IMR-90 (cell line): ENCODE measurements around the gene IL17C. TPM values are rescaled to one million over a fixed set of nuclear protein-coding genes. Genes with fewer than 3 reads are reported as not detected.
A peak's percentile ranks its signal among the peaks of the same experiment; 100 is the strongest.

Source experiments
- ATAC-seq: fragments of 200-7000 bp; cut with Tn5 transposase; 2 replicates; pipeline ENCODE4 v1.9.1; 2020; ENCODE audit warnings: low read depth, mild to moderate bottlenecking, moderate library complexity
- BruUV-seq: library from RNA; stranded (reverse); fragments of 400-500 nt; replicated peaks from 2 replicates; lab custom pipeline; 2021; lab: Mats Ljungman, UMichigan
- CTCF ChIA-PET: fragments of 300-600 bp; formaldehyde crosslinking; extraction: SDS; loops from one replicate; lab custom pipeline; 2021; ENCODE audit warnings: antibody characterized with exemption; lab: Yijun Ruan, JAX
- POLR2A ChIA-PET: fragments of 300-600 bp; sonication (Branson Sonifier 250); formaldehyde crosslinking; loops from one replicate; lab custom pipeline; 2022; ENCODE audit warnings: antibody characterized with exemption; ENCODE audit not compliant: unreplicated experiment; lab: Charles Lee
- DNase-seq: peaks from one replicate; pipeline ENCODE4 v3.0.0; 2013
- H2AFZ ChIP-seq: replicated peaks from 2 replicates; pipeline ENCODE3; 2013; ENCODE audit warnings: low read length, mild to moderate bottlenecking; ENCODE audit not compliant: poor library complexity
- H2AK5ac ChIP-seq: 2 replicates; pipeline ENCODE4 v1.6.1; 2013; ENCODE audit warnings: low read depth, low read length, inconsistent platforms
- H2AK9ac ChIP-seq: replicated peaks from 2 replicates; pipeline ENCODE3; 2013; ENCODE audit warnings: mild to moderate bottlenecking, low read depth, low read length, moderate library complexity; ENCODE audit not compliant: poor library complexity
- H2BK120ac ChIP-seq: 2 replicates; pipeline ENCODE4 v1.6.1; 2013; ENCODE audit warnings: low read depth, low read length, inconsistent platforms
- H2BK15ac ChIP-seq: 3 replicates; pipeline ENCODE4 v1.6.1; 2013; ENCODE audit warnings: low read depth, low read length, inconsistent platforms
- H2BK20ac ChIP-seq: 2 replicates; pipeline ENCODE4 v1.6.1; 2013; ENCODE audit warnings: low read depth, mild to moderate bottlenecking, inconsistent platforms, low read length, moderate library complexity
- H2BK5ac ChIP-seq: 2 replicates; pipeline ENCODE4 v1.6.1; 2013; ENCODE audit warnings: mild to moderate bottlenecking, low read depth, low read length, inconsistent platforms; ENCODE audit not compliant: poor library complexity, severe bottlenecking
- H3K14ac ChIP-seq: replicated peaks from 2 replicates; pipeline ENCODE4 v1.6.1; 2013; ENCODE audit warnings: low read depth, low read length, inconsistent platforms
- H3K18ac ChIP-seq: 2 replicates; pipeline ENCODE4 v1.6.1; 2013; ENCODE audit warnings: low read depth, low read length, control low read depth
- H3K23ac ChIP-seq: 2 replicates; pipeline ENCODE4 v1.6.1; 2013; ENCODE audit warnings: low read depth, low read length, inconsistent platforms
- H3K27ac ChIP-seq: 2 replicates; pipeline ENCODE4 v1.5.1; 2013; ENCODE audit warnings: mild to moderate bottlenecking, control low read depth, low read length; ENCODE audit not compliant: insufficient read depth
- H3K27me3 ChIP-seq: 2 replicates; pipeline ENCODE4 v1.6.1; 2013; ENCODE audit warnings: low read length; ENCODE audit not compliant: control insufficient read depth, insufficient read depth
- H3K36me3 ChIP-seq: 2 replicates; pipeline ENCODE4 v1.6.1; 2013; ENCODE audit warnings: low read length, mixed read lengths; ENCODE audit not compliant: control insufficient read depth, insufficient read depth
- H3K4ac ChIP-seq: 2 replicates; pipeline ENCODE4 v1.6.1; 2013; ENCODE audit warnings: low read depth, low read length, inconsistent platforms
- H3K4me1 ChIP-seq: 2 replicates; pipeline ENCODE4 v1.6.1; 2013; ENCODE audit warnings: low read length, mixed read lengths; ENCODE audit not compliant: control insufficient read depth, insufficient read depth
- H3K4me2 ChIP-seq: 2 replicates; pipeline ENCODE4 v1.6.1; 2013; ENCODE audit warnings: low read depth, mild to moderate bottlenecking, control low read depth, low read length, moderate library complexity
- H3K4me3 ChIP-seq: 2 replicates; pipeline ENCODE4 v1.5.1; 2013; ENCODE audit warnings: low read depth, mild to moderate bottlenecking, control low read depth, low read length, moderate library complexity; ENCODE audit not compliant: insufficient read depth
- H3K56ac ChIP-seq: 2 replicates; pipeline ENCODE4 v1.6.1; 2013; ENCODE audit warnings: low read length, inconsistent platforms; ENCODE audit not compliant: insufficient read depth; ENCODE audit errors: extremely low read depth
- H3K79me1 ChIP-seq, 2 experiments: 2 replicates each; pipeline ENCODE4 v1.6.1; 2013; ENCODE audit warnings: low read length in 2 of 2, inconsistent platforms in 1 of 2, low read depth in 1 of 2
- H3K9ac ChIP-seq: 2 replicates; pipeline ENCODE4 v1.6.1; 2013; ENCODE audit warnings: low read depth, low read length, control low read depth
- H3K9me1 ChIP-seq: 2 replicates; pipeline ENCODE4 v1.6.1; 2013; ENCODE audit warnings: low read length, inconsistent platforms; ENCODE audit not compliant: insufficient read depth
- H3K9me3 ChIP-seq: 2 replicates; pipeline ENCODE4 v1.6.1; 2013; ENCODE audit warnings: low read length; ENCODE audit not compliant: control insufficient read depth, insufficient read depth
- H4K20me1 ChIP-seq: 2 replicates; pipeline ENCODE4 v1.6.1; 2013; ENCODE audit warnings: low read length, inconsistent platforms; ENCODE audit not compliant: insufficient read depth
- H4K5ac ChIP-seq: 2 replicates; pipeline ENCODE4 v1.6.1; 2013; ENCODE audit warnings: mild to moderate bottlenecking, low read depth, low read length, control low read depth
- H4K8ac ChIP-seq, 2 experiments: 2 replicates each; pipeline ENCODE4 v1.6.1; 2013; ENCODE audit warnings: low read depth in 2 of 2, low read length in 2 of 2, control low read depth in 1 of 2, inconsistent platforms in 1 of 2
- H4K91ac ChIP-seq: 2 replicates; pipeline ENCODE4 v1.6.1; 2013; ENCODE audit warnings: low read depth, low read length, inconsistent platforms; ENCODE audit not compliant: insufficient read depth
- CHD1 ChIP-seq: IDR thresholded peaks from 2 replicates; pipeline ENCODE4 v1.6.1; 2012; ENCODE audit warnings: low read depth, low read length, improper control_type of control experiment
- CTCF ChIP-seq: conservative IDR thresholded peaks from 2 replicates; pipeline ENCODE4 v1.5.1; 2012; ENCODE audit warnings: mild to moderate bottlenecking, low read depth, low read length, improper control_type of control experiment
- FOS ChIP-seq: fragments of 150-350 bp; IDR thresholded peaks from 2 replicates; pipeline ENCODE4 v1.6.1; 2016; ENCODE audit warnings: low read depth, low read length
- MAFK ChIP-seq: IDR thresholded peaks from 2 replicates; pipeline ENCODE4 v1.6.1; 2012; ENCODE audit warnings: low read depth, low read length, improper control_type of control experiment
- MXI1 ChIP-seq: IDR thresholded peaks from 2 replicates; pipeline ENCODE4 v1.6.1; 2012; ENCODE audit warnings: low read depth, mild to moderate bottlenecking, low read length, moderate library complexity, borderline replicate concordance
- NFE2L2 ChIP-seq: fragments of 150-350 bp; IDR thresholded peaks from 2 replicates; pipeline ENCODE4 v1.6.1; 2016; ENCODE audit warnings: low read depth, mild to moderate bottlenecking, low read length
- POLR2A ChIP-seq: IDR thresholded peaks from 2 replicates; pipeline ENCODE4 v1.6.1; 2012; ENCODE audit warnings: mild to moderate bottlenecking, low read depth, low read length
- RAD21 ChIP-seq: IDR thresholded peaks from 2 replicates; pipeline ENCODE4 v1.6.1; 2012; ENCODE audit warnings: low read length, improper control_type of control experiment
- RFX5 ChIP-seq: IDR thresholded peaks from 2 replicates; pipeline ENCODE4 v1.8.0; 2012; ENCODE audit warnings: low read depth, mild to moderate bottlenecking, low read length, moderate library complexity
- SMC3 ChIP-seq: fragments of 150-350 bp; IDR thresholded peaks from 2 replicates; pipeline ENCODE4 v1.6.1; 2016; ENCODE audit warnings: low read depth, mild to moderate bottlenecking, antibody characterized with exemption, low read length, moderate library complexity
- USF2 ChIP-seq: fragments of 150-350 bp; IDR thresholded peaks from 2 replicates; pipeline ENCODE4 v1.6.1; 2017; ENCODE audit warnings: mild to moderate bottlenecking, antibody characterized with exemption, low read length, low read depth
- WGBS, 2 experiments: methylation state at CpG; one replicate each; pipeline versions ENCODE4 v1.1.5 to v1.1.7; 2013; ENCODE audit warnings: missing lambda C conversion rate in 2 of 2; ENCODE audit not compliant: insufficient read length in 1 of 2; ENCODE audit errors: extremely low coverage in 2 of 2; 5-methylcytosine and 5-hydroxymethylcytosine counted together
- dilution Hi-C: fragments of 300-500 bp; cut with HindIII; formaldehyde crosslinking; loops from one replicate; pipeline ENCODE4 v1.14.3; 2018; ENCODE audit warnings: low sequenced_read_pairs; ENCODE audit not compliant: unreplicated experiment
- in situ Hi-C: fragments of 300-500 bp; cut with MboI; formaldehyde crosslinking; loops from 3 replicates; pipeline ENCODE4 v1.14.3; 2019; ENCODE audit warnings: low sequenced_read_pairs, inconsistent platforms, mixed read lengths
- intact Hi-C: fragments of 100-400 bp; cut with micrococcal nuclease; formaldehyde crosslinking; loops from 2 replicates; pipeline ENCODE4 v1.10.0; 2022
- polyA plus RNA-seq, 3 experiments: library from polyadenylated mRNA; depleted of rRNA; stranded (reverse); fragments of >200 nt; gene quantifications; 2 replicates each; pipeline ENCODE4 v1.2.3, GENCODE V29; 2012; ENCODE audit warnings: low replicate concordance in 1 of 3
- total RNA-seq: library from RNA; depleted of rRNA; stranded (reverse); fragments of >200 nt; gene quantifications from 2 replicates; pipeline ENCODE4 v1.2.3, GENCODE V29; 2012

IL17C gene
- total and polyA plus RNA-seq, 2 of the 4 experiments (the other 2 are of a cell fraction): 0.09 TPM; not detected in 1

- no peak overlapping the region for H3K9ac ChIP-seq
- peaks cover 27% of the 10 kb centered on the region for H3K27me3 ChIP-seq
- no peak overlapping the region for H3K4me2 ChIP-seq
- no peak overlapping the region for H3K14ac ChIP-seq
- no peak for TF ChIP-seq MAFK
- TF ChIP-seq NFE2L2: no peak
- no peak for TF ChIP-seq CHD1
- TF ChIP-seq RAD21: no peak
- TF ChIP-seq RFX5: no peak
- no peak for TF ChIP-seq CTCF
- TF ChIP-seq SMC3: no peak
- no peak for TF ChIP-seq MXI1
- no peak for TF ChIP-seq POLR2A
- no peak for TF ChIP-seq USF2
- no peak for TF ChIP-seq FOS
- H4K8ac ChIP-seq: no peak overlapping the region
- ChIA-PET CTCF (no interaction called here), POLR2A (no interaction called here)
- H2BK5ac ChIP-seq: no peak overlapping the region
- in situ Hi-C loops: no loop called here
- BruUV-seq: no TSS peak
- no peak overlapping the region for H2AFZ ChIP-seq
- no peak overlapping the region for H3K4ac ChIP-seq
- peaks cover 2% of the 10 kb centered on the region for H3K4me1 ChIP-seq
- intact Hi-C loops: no loop called here
- H3K36me3 ChIP-seq: peaks cover 3% of the 10 kb centered on the region
- no peak overlapping the region for H3K18ac ChIP-seq
- H2BK20ac ChIP-seq: no peak overlapping the region
- no peak overlapping the region for H4K5ac ChIP-seq
- H2BK15ac ChIP-seq: no peak overlapping the region
- WGBS, 2 experiments: 81% methylated on average over 6 of the region's 17 CpGs; no CpG with 5 or more reads in 1 of the 2 experiments
- no peak overlapping the region for H2AK5ac ChIP-seq
- H2BK120ac ChIP-seq: no peak overlapping the region
- H3K4me3 ChIP-seq: no peak overlapping the region
- no peak overlapping the region for H3K27ac ChIP-seq
- H3K56ac ChIP-seq: no peak overlapping the region
- no peaks in the 10 kb centered on the region for H3K9me3 ChIP-seq
- peaks cover 2% of the 10 kb centered on the region; the same call in 1 of the 2 replicates for H3K9me1 ChIP-seq
- H2AK9ac ChIP-seq: peak overlapping the region; percentile 72
- ATAC-seq: no peak
- no peak for DNase-seq
- dilution Hi-C loops: no loop called here
- no peaks in the 10 kb centered on the region for H3K79me1 ChIP-seq
- peaks cover 8% of the 10 kb centered on the region; the same call in 1 of the 2 replicates for H4K20me1 ChIP-seq
- no peak overlapping the region for H3K23ac ChIP-seq
- no peak overlapping the region for H4K91ac ChIP-seq
These were observed 2.3 kb downstream of the IL17C start for GRCh38 chr16:88640498-88641247.
